HG02852 (cell line): ENCODE measurements around the gene CHRNB4.
"Not testable (repeated sequence)": the region's sequence is repeated elsewhere in the genome, so short reads cannot be mapped to it uniquely, and the experiment has no call there.

Experiments used
- ATAC-seq: cut with Tn5 transposase; IDR thresholded peaks from one replicate; pipeline ENCODE4 v1.9.1; 2021; ENCODE audit warnings: mild to moderate bottlenecking, moderate library complexity; ENCODE audit not compliant: unreplicated experiment

CHRNB4 gene

DNA sequence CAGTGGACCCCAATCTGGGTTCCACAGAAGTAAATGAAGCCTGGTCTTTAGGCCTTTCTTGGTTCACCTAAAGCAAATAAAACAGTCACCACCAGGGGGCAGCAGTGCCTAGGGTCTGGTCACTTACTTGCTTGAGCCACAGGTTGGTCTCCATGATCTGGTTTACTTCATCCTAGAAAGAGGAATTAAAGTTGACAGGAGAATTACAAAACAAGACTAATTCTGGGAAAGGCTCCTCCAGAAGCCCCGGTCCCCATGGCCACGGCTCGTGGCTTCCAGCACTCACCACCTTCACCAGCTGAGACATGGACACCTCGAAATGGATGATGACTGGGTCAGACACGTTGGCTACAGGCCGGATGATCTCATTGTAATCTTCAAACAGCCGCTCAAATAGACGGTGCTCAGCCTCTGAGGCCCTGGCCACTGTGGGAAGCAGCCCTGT is 22.5 kb downstream of the CHRNB4 start:
- ATAC-seq = no peak

DNA sequence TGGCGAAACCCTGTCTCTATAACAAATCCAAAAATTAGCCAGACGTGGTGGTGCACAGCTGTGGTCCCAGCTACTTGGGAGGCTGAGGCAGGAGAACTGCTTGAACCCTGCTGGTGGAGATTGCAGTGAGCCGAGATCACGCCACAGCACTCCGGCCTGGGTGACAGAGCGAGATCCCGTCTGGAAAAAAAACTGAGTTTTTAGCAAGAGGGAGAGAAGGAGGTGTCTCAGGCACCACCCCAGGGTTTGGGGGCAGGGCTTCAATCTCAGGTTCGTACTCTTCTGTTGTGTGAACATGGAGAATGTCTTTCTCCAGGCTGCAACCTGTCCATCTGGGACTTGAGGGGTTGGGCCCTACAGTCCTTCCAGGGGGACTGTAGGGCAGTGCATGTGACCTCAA is 22.9 kb downstream of the CHRNB4 start:
- ATAC-seq = no peak

DNA sequence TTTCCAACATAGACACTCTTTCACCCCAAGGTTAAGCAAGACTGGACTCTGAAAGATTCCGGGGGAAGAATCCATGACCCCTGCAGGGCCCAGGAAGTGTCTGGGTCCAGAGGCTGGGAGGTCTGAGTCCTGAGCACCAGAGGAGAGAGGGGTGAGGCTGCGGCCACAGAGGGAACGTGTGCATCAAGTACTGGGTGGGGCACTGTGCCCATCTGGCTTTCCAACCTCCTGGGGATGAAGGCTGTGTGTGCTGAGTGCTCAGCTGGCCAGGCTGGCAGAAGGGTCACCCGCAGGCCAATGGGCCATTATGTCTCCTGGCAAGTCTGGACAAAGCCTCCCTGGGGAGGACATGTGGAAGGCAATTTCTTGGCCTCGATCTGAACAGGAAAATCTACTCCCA is 23.5 kb downstream of the CHRNB4 start:
- no peak for ATAC-seq

DNA sequence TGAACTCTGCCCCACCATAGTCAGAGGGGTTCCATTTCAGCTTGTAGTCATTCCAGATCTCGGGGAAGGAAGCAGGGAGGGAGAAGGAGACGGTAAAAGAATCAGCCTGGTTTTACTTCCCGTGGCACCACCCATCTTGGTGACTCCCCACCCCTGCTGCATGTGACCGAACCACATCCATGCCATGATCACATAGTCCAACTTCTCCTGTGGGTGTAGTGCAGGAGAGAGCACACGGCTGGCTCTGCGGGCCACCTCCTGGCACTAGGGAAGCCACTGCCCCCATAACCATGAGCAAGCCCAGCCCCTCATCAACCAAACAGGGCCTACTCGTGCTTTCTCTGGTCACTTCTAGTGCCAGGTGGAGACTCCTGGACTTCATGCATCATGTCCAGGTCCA is 23.9 kb downstream of the CHRNB4 start:
- no peak for ATAC-seq

DNA sequence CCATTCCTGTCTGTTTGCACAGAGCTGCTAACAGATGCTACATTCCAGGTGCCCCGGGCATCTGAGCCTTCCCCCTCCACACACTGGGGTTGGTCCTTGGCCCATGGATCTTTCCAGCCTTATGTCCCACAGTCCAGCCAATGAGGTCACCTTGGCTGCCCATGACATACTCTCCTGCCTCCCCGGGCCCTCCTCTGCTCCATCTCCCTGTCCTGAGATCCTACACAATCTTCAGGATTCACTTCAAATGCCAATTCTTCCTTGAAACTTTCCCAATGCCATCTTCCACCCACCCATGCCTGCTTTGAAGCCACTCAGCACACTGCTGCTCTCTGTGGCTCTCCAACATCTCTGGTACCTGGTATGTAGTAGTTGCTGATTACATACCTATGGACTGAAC is 24.5 kb downstream of the CHRNB4 start:
- ATAC-seq = no peak

DNA sequence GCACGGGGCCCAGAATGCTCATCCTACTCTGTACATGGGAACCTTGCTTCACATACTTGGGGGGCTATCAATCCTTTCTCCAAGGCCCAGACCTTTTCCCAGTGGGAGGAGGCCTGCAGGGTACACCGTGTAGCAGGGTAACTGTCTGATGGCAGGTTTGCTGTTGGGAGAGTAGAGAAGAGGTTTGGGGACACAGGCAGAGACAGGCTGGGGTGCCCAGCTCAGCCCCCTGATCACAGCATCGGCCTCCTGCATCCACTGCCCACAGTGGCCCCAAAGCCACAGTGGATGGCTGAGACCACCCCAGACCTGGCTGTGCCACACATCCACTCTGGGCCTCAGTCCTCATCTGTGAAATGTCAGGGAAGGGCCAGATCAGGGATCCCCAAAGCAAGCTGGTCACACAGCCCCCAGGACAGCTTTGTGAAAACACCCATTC is 25.8 kb downstream of the CHRNB4 start:
- ATAC-seq = no peak

DNA sequence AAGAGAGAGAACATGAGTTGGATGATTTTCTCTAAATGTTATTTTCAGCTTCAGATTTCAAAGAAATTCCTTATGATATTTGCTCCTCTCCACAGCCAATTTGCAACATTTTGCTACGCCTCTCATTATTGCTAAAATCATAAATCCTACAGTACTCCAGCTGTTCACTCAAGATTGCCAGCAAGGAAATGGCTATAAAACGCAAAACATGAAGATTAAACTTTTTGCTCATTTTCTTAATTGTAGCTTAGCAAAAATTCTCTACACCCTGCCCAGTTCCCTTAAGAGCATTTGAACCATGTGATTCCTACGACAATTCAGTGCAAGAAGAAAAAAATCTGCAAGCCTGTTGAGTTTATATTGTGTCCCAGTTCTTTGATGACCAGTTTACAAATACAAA is 27.0 kb downstream of the CHRNB4 start:
- no peak for ATAC-seq

DNA sequence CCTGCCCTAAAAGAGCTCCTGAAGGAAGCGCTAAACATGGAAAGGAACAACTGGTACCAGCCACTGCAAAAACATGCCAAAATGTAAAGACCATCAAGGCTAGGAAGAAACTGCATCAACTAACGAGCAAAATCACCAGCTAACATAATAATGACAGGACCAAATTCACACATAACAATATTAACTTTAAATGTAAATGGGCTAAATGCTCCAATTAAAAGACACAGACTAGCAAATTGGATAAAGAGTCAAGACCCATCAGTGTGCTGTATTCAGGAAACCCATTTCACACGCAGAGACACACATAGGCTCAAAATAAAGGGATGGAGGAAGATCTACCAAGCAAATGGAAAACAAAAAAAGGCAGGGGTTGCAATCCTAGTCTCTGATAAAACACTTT is 31.5 kb downstream of the CHRNB4 start:
- not testable (repeated sequence) for ATAC-seq

DNA sequence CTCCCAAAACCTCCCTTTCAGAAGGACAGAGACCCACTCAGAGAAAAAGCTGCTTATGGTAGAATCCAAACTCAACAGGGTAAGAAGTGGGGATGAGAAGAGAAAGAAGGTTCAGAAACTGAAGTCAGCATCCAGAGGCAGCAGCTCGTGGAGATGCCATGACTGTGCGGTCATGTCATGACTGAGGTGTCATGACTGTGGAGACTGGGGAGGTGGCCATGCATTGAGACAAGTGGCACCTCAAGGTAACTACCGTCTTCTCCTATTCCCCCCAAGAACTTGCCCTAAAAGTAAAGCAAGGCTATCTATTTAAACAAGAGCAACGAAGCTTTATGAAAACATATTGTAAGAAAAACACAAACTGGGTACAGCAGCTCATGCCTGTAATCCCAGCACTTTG is 35.3 kb downstream of the CHRNB4 start:
- no peak for ATAC-seq

DNA sequence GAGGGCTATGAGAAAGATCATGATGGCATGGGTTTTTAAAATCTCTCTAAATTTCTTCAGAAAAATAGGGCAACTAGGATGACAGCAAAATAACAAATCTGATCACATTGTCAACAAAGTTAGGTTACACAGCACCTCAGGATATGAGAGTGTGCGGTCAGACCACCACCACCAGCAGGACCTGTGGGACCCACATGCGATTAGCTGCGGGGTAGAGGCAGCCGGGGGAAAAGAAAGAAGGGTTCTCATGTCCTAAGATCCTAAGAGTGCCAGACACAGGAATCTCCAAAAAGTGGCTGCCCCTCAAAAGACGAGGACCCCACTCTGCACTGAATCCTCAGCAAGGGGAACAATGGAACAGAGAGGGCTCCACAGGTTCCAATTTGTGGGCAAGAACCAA is 35.8 kb downstream of the CHRNB4 start:
- no peak for ATAC-seq

DNA sequence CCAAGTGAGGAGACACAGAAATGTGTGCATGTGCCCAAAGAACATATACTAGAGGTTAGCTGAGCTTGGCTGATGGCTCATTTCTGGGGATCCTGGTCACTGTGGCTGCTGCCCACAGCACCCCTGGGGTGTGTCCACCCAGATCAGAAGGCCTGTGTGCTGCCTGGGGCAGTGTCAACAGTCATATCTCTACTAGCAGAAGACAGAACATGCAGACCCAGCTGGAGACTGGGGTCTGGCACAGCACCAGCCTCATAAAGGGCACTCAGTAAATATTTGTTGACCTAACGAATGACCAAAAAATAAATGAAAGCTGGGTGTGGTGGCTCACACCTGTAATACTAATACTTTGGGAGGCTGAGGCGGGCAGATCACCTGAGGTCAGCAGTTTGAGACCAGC is 36.6 kb downstream of the CHRNB4 start:
- ATAC-seq = no peak

DNA sequence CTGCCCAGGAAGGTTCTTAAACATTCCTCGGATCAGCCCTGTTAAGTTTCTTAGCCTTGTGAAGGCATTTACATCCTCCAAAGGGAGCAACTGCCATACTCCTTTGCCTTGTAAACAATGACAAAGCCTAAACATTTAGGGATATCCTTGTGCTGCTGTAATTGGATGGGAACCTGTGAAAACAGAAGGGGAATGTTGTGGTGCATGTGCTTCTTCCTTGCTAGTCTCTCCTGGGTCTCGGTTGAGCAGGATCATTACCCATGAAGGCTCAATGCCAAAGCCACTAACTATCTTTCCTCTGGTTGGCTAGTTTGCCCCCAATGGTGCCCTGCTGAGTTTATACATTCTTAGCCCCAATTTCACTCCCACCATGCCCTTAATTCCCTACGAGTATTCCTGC is 37.5 kb downstream of the CHRNB4 start:
- ATAC-seq = no peak

DNA sequence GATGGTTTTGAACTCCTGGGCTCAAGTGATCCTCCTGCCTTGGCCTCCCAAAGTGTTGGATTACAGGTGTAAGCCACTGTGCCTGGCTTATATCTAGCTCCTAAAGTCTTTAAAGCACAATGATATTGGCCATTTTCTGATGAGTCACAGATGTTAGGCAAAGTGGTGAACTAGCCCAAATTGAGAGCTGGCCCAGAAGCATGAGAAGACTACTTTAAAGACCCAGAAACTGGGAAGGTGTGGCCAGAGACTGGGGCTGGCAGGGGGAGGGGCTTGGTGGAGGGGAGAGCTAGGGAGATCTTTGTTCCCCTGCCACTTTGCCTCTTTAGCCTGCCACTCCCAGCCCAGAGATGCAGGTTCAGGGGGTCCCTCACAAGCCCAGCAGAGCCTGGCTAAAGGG is 41.8 kb downstream of the CHRNB4 start:
- ATAC-seq = no peak

DNA sequence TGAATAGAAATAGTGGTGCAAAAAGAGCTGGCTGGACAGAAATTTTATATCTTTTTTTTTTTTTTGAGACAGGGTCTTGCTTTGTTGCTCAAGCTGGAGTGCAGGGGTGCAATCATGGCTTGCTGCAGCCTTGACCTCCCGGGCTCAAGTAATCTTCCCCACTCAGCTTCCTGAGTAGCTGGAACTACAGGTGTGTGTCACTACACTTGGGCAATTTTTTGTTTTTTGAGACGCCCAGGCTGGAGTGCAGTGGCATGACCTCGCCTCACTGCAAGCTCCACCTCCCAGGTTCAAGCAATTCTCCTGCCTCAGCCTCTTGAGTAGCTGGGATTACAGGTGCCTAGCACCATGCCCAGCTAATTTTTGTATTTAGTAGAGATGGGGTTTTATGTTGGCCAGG is 42.7 kb downstream of the CHRNB4 start:
- no peak for ATAC-seq

DNA sequence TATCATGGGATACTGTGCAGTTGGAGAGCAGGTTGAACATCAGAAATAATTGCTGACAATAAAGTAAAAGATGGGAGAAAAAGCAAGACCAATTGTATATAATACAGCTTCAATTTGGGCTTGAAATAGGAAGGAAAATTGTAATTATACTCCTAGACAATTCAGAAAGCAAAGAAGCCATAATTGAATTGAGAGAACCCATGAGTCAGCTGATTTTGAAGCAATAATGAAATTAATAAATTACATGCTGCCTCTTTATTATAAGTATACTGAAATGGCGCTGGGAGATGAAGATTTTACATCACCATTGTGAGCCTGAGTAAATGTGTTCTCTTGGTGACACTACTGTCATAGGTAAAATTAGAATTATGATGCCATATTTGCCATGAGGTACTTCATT is 43.4 kb downstream of the CHRNB4 start:
- no peak for ATAC-seq

DNA sequence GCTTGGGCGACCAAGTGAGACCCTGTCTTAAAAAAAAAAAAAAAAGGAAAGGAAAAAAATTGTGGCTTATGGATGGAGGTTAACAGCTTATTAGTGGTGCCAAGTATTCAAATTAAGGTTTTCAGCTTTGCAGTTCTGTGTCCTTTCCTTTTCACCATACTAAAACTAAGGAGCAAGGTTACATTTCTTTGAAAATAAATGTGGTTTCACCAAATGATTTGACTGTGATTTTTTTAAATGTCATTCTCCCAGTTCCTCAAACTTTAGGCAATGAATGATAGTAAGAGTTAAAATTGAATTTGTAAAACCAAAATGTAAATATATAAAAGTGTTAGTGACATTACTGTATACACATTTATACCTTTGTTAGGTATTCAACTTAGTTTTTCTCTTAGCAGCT is 66.1 kb downstream of the CHRNB4 start:
- no peak for ATAC-seq
